Measurements from ENCODE around the gene ATP5F1E. TPM values are rescaled to one million over a fixed set of nuclear protein-coding genes. Genes with fewer than 3 reads are reported as not detected.

The ATP5F1E gene
- total and polyA plus RNA-seq, 10 of the 15 experiments (the other 5 are each of a cell fraction or from before 2014, with no cell fraction given): 49.0 to 407 (median 117) TPM

- no peaks in the 10 kb centered on the region; a peak in 1 of 4 replicates for H3K27me3 ChIP-seq (replicated peaks in 1 of 2; ENCODE audit: control insufficient read depth in 2 of 2, insufficient read depth in 2 of 2, low read length in 1 of 2)
- no peaks in the 10 kb centered on the region for H3K9me3 ChIP-seq (replicated peaks; ENCODE audit: control insufficient read depth, insufficient read depth, low read length)
- no peak overlapping the region for H3K27ac ChIP-seq (ENCODE audit: control insufficient read depth, insufficient read depth)
- ChIA-PET RAD21 (ENCODE audit: unreplicated experiment) (no interaction called here), CTCF (interaction anchor here (1.5 kb wide), 1 partner anchor 12 kb away, joined by 5 read pairs; no protein-coding TSS in a partner anchor), POLR2A (interaction anchor here (0.5 kb wide), 1 partner anchor 184 kb away, joined by 3 read pairs; no protein-coding TSS in a partner anchor), SMC1A (ENCODE audit: uncharacterized antibody, unreplicated experiment) (no interaction called here)
- H3K4me2 ChIP-seq (ENCODE audit: control insufficient read depth, insufficient read depth): no peak overlapping the region
- peaks cover 31% of the 10 kb centered on the region for H3K79me2 ChIP-seq (ENCODE audit: control insufficient read depth, insufficient read depth, low read length)
- H4K20me1 ChIP-seq (ENCODE audit: control insufficient read depth, insufficient read depth): no peaks in the 10 kb centered on the region; the same call in 1 of the 2 replicates
- H3K9ac ChIP-seq (ENCODE audit: control insufficient read depth, insufficient read depth, low read length): no peak overlapping the region
- intact Hi-C loops (cut with micrococcal nuclease; ENCODE audit: unreplicated experiment) (no loop called here), in situ Hi-C loops (cut with MboI) (loop anchor here (10.0 kb wide), 1 partner anchor 390 kb away; the partner anchor contains the start of gene STX16)
- no peak for FAIRE-seq
- no peak for DNase-seq (ENCODE audit: low read depth, low spot score)
- WGBS (ENCODE audit: insufficient coverage, insufficient replicate concordance, low lambda C conversion rate, missing lambda C conversion rate): 94% methylated on average over 3 of the region's 3 CpGs
- H3K4me1 ChIP-seq (ENCODE audit: control insufficient read depth, insufficient read depth, low read length): peaks cover 13% of the 10 kb centered on the region
- TF ChIP-seq SPI1 (IDR thresholded peaks at IDR 0.05; ENCODE audit: borderline replicate concordance, insufficient read depth, low read depth, low read length): no peak
- TF ChIP-seq SRF (IDR thresholded peaks at IDR 0.05; ENCODE audit: low read depth in 2 of 2, low read length in 2 of 2): no peak
- TF ChIP-seq RB1 (IDR thresholded peaks at IDR 0.05; ENCODE audit: borderline replicate concordance): no peak
- TF ChIP-seq TAF1 (IDR thresholded peaks at IDR 0.05; ENCODE audit: borderline replicate concordance, low read depth, low read length): no peak
- no peak for TF ChIP-seq KAT2A (conservative IDR thresholded peaks at IDR 0.05; ENCODE audit: control insufficient read depth, low read depth, low read length)
- TF ChIP-seq PKNOX1 (IDR thresholded peaks at IDR 0.05): no peak
- TF ChIP-seq E2F8 (IDR thresholded peaks at IDR 0.05; ENCODE audit: low read depth, partially characterized antibody): no peak
- BruUV-seq (replicated peaks): no TSS peak
- ATAC-seq: no peak
- H3K36me3 ChIP-seq (ENCODE audit: control insufficient read depth in 2 of 2, insufficient read depth in 2 of 2, low read length in 1 of 2): peaks cover 0 to 3% of the 10 kb centered on the region in 2 experiments; a peak in 1 of 4 replicates
- H3K4me3 ChIP-seq: no peak overlapping the region
- H2AFZ ChIP-seq (ENCODE audit: control insufficient read depth, low read depth, low read length): no peak overlapping the region
Measured at GRCh38 chr20:59044796-59045195, 12.7 kb upstream of the ATP5F1E start.

Data from GM12878 (cell line).